Neural cell (in vitro differentiated cells): Measurements from ENCODE around the gene PLCB1. TPM values are rescaled to one million over a fixed set of nuclear protein-coding genes. Genes with fewer than 3 reads are reported as not detected.

ENCODE experiments used
- H2AFZ ChIP-seq: fragments of 200-600, 300-800 bp; sonication (generic), shearing (Covaris generic); 2 replicates; pipeline ENCODE4 v1.6.0; 2014; ENCODE audit warnings: low read depth, mild to moderate bottlenecking, antibody characterized with exemption, low read length, moderate library complexity
- H3F3A ChIP-seq: fragments of 200-600 bp; shearing (Covaris generic); 2 replicates; pipeline ENCODE4 v1.6.1; 2016; ENCODE audit warnings: mild to moderate bottlenecking, moderate library complexity, mixed read lengths, antibody characterized with exemption, low read length; ENCODE audit not compliant: insufficient read depth, poor library complexity, severe bottlenecking
- H3K27ac ChIP-seq: fragments of 200-600, 300-800 bp; sonication (generic), shearing (Covaris generic); 2 replicates; pipeline ENCODE4 v1.5.1; 2014; ENCODE audit warnings: mild to moderate bottlenecking, low read length, moderate library complexity
- H3K27me3 ChIP-seq: fragments of 300-800, 200-600 bp; sonication (generic), shearing (Covaris generic); 2 replicates; pipeline ENCODE4 v1.6.0; 2014; ENCODE audit warnings: mild to moderate bottlenecking, low read depth, low read length, moderate library complexity; ENCODE audit not compliant: insufficient read depth
- H3K36me3 ChIP-seq: fragments of 300-800, 200-600 bp; sonication (generic), shearing (Covaris generic); 2 replicates; pipeline ENCODE4 v1.5.1; 2014; ENCODE audit warnings: mild to moderate bottlenecking, antibody characterized with exemption, low read length, moderate library complexity; ENCODE audit not compliant: insufficient read depth
- H3K4me2 ChIP-seq: fragments of 300-800, 200-600 bp; sonication (generic), shearing (Covaris generic); 2 replicates; pipeline ENCODE4 v1.6.0; 2014; ENCODE audit warnings: mild to moderate bottlenecking, low read length
- H3K4me3 ChIP-seq: fragments of 300-800, 200-600 bp; sonication (generic), shearing (Covaris generic); 2 replicates; pipeline ENCODE4 v1.5.1; 2014; ENCODE audit warnings: mild to moderate bottlenecking, low read length, moderate library complexity
- H3K79me2 ChIP-seq: fragments of 200-600 bp; shearing (Covaris generic); replicated peaks from 2 replicates; pipeline ENCODE4 v1.6.0; 2014; ENCODE audit warnings: mild to moderate bottlenecking, low read length, moderate library complexity; ENCODE audit not compliant: insufficient read depth
- H3K9ac ChIP-seq: fragments of 300-800, 200-600 bp; sonication (generic), shearing (Covaris generic); 2 replicates; pipeline ENCODE4 v1.6.1; 2016; ENCODE audit warnings: mild to moderate bottlenecking, low read length, mixed read lengths
- H3K9me2 ChIP-seq: fragments of 200-600 bp; shearing (Covaris generic); 2 replicates; pipeline ENCODE4 v1.6.1; 2016; ENCODE audit warnings: mild to moderate bottlenecking, low read length, mixed read lengths; ENCODE audit not compliant: insufficient read depth
- H3K9me3 ChIP-seq: fragments of 200-600, 300-800 bp; sonication (generic), shearing (Covaris generic); 2 replicates; pipeline ENCODE4 v1.6.1; 2016; ENCODE audit warnings: mild to moderate bottlenecking, mixed run types, low read length, moderate library complexity, mixed read lengths
- H4K20me1 ChIP-seq: fragments of 200-600 bp; shearing (Covaris generic); 2 replicates; pipeline ENCODE4 v1.6.1; 2016; ENCODE audit warnings: mild to moderate bottlenecking, mixed run types; ENCODE audit not compliant: insufficient read depth
- EP300 ChIP-seq: fragments of 450-650 bp; conservative IDR thresholded peaks from 2 replicates; pipeline ENCODE4 v1.6.1; 2014; ENCODE audit warnings: antibody characterized with exemption, mild to moderate bottlenecking, moderate library complexity; ENCODE audit not compliant: poor library complexity, severe bottlenecking
- EZH2 ChIP-seq: fragments of 200-600, 300-800 bp; shearing (Covaris generic), sonication (generic); IDR thresholded peaks from 2 replicates; pipeline ENCODE4 v1.6.1; 2014; ENCODE audit warnings: antibody characterized with exemption, low read length, borderline replicate concordance, mild to moderate bottlenecking; ENCODE audit not compliant: insufficient read depth, poor library complexity, severe bottlenecking
- MXI1 ChIP-seq: fragments of 450-650 bp; conservative IDR thresholded peaks from 2 replicates; pipeline ENCODE4 v1.6.1; 2014; ENCODE audit warnings: antibody characterized with exemption, mild to moderate bottlenecking; ENCODE audit not compliant: poor library complexity, severe bottlenecking
- POLR2AphosphoS5 ChIP-seq: IDR thresholded peaks from 2 replicates; pipeline ENCODE4 v1.6.1; 2012
- RAD21 ChIP-seq: fragments of 450-650 bp; conservative IDR thresholded peaks from 2 replicates; pipeline ENCODE4 v1.6.1; 2014; ENCODE audit warnings: antibody characterized with exemption, mild to moderate bottlenecking, moderate library complexity
- SMC3 ChIP-seq: fragments of 450-650 bp; conservative IDR thresholded peaks from 2 replicates; pipeline ENCODE4 v1.6.1; 2014; ENCODE audit warnings: antibody characterized with exemption, mild to moderate bottlenecking, moderate library complexity; ENCODE audit not compliant: poor library complexity
- TAF1 ChIP-seq: IDR thresholded peaks from 2 replicates; pipeline ENCODE4 v1.6.1; 2012; ENCODE audit warnings: low read depth
- polyA plus RNA-seq: library from polyadenylated mRNA; depleted of rRNA; stranded (reverse); fragments of >200 nt; gene quantifications from 2 replicates; pipeline ENCODE4 v1.2.3, GENCODE V29; 2014
- TF ChIP-seq, protein P1 (sequence below): fragments of 450-650 bp; IDR thresholded peaks from 2 replicates; pipeline ENCODE4 v1.5.1; 2014; ENCODE audit warnings: antibody characterized with exemption, mild to moderate bottlenecking, moderate library complexity; ENCODE audit not compliant: poor library complexity, severe bottlenecking
- TF ChIP-seq, protein P2 (sequence below): IDR thresholded peaks from 2 replicates; pipeline ENCODE4 v1.6.1; 2012; ENCODE audit warnings: borderline replicate concordance

PLCB1 gene
- polyA plus RNA-seq, 1 donor from 2014 or later: 11.4 TPM

DNA sequence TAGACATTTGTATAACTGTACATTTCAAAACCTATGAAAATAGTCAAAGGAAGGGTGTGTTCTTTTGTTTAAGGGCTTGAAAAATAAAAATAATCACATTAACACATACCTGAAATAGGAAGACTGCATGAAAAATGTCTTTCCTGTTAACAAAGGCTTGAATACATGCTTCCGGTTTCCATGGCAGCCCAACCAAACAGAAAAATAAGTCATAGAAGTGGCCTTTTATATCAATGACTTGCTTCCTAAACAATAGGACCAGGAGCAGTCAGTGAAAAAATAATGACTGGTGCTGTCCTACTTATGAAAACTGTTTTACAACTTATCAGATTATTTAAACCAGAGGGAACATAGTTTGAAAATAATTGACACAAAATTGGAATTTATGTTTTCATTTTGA is 524.3 kb downstream of the PLCB1 start:
- Histone ChIP-seq H3K27me3 (no peaks in the 10 kb centered on the region), H3K27ac (no peak overlapping the region), H4K20me1 (no peaks in the 10 kb centered on the region), H3K79me2 (no peaks in the 10 kb centered on the region), H3K9me2 (no peaks in the 10 kb centered on the region), H3K4me3 (no peak overlapping the region), H3K4me2 (no peak overlapping the region), H3K9ac (no peak overlapping the region), H3K36me3 (no peaks in the 10 kb centered on the region), H3K9me3 (no peaks in the 10 kb centered on the region), H3F3A (no peaks in the 10 kb centered on the region), H2AFZ (no peak overlapping the region)
- no peak for TF ChIP-seq POLR2AphosphoS5
- no peak for TF ChIP-seq EP300
- TF ChIP-seq RAD21: no peak
- TF ChIP-seq, protein P1, sequence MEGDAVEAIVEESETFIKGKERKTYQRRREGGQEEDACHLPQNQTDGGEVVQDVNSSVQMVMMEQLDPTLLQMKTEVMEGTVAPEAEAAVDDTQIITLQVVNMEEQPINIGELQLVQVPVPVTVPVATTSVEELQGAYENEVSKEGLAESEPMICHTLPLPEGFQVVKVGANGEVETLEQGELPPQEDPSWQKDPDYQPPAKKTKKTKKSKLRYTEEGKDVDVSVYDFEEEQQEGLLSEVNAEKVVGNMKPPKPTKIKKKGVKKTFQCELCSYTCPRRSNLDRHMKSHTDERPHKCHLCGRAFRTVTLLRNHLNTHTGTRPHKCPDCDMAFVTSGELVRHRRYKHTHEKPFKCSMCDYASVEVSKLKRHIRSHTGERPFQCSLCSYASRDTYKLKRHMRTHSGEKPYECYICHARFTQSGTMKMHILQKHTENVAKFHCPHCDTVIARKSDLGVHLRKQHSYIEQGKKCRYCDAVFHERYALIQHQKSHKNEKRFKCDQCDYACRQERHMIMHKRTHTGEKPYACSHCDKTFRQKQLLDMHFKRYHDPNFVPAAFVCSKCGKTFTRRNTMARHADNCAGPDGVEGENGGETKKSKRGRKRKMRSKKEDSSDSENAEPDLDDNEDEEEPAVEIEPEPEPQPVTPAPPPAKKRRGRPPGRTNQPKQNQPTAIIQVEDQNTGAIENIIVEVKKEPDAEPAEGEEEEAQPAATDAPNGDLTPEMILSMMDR: no peak
- no peak for TF ChIP-seq SMC3

DNA sequence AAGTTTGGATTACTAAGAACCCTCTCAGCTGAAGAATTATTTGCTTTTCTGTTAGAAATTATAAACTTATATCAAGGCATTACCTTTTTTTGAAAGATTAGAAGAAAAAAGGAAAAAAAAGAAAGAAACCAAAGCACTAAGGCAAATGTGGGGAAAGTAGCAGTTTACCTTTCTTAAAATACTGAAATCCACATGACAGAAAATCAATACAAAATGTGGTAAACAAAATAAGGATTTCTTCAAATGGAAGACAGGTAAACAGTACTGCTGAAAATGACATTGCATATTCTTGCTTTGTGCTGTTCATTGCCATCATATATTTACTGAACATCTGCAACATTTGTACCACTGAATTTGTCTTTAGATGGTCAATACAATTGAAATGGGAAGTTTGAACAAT is 525.6 kb downstream of the PLCB1 start:
- Histone ChIP-seq H2AFZ (no peak overlapping the region), H3K36me3 (no peaks in the 10 kb centered on the region), H3K9me3 (no peaks in the 10 kb centered on the region), H4K20me1 (no peaks in the 10 kb centered on the region), H3K27ac (no peak overlapping the region), H3K27me3 (no peaks in the 10 kb centered on the region), H3F3A (no peaks in the 10 kb centered on the region), H3K79me2 (no peaks in the 10 kb centered on the region), H3K9me2 (no peaks in the 10 kb centered on the region), H3K9ac (no peak overlapping the region), H3K4me2 (no peak overlapping the region), H3K4me3 (no peak overlapping the region)
- TF ChIP-seq MXI1: no peak
- no peak for TF ChIP-seq TAF1
- no peak for TF ChIP-seq SMC3
- TF ChIP-seq, protein P2, sequence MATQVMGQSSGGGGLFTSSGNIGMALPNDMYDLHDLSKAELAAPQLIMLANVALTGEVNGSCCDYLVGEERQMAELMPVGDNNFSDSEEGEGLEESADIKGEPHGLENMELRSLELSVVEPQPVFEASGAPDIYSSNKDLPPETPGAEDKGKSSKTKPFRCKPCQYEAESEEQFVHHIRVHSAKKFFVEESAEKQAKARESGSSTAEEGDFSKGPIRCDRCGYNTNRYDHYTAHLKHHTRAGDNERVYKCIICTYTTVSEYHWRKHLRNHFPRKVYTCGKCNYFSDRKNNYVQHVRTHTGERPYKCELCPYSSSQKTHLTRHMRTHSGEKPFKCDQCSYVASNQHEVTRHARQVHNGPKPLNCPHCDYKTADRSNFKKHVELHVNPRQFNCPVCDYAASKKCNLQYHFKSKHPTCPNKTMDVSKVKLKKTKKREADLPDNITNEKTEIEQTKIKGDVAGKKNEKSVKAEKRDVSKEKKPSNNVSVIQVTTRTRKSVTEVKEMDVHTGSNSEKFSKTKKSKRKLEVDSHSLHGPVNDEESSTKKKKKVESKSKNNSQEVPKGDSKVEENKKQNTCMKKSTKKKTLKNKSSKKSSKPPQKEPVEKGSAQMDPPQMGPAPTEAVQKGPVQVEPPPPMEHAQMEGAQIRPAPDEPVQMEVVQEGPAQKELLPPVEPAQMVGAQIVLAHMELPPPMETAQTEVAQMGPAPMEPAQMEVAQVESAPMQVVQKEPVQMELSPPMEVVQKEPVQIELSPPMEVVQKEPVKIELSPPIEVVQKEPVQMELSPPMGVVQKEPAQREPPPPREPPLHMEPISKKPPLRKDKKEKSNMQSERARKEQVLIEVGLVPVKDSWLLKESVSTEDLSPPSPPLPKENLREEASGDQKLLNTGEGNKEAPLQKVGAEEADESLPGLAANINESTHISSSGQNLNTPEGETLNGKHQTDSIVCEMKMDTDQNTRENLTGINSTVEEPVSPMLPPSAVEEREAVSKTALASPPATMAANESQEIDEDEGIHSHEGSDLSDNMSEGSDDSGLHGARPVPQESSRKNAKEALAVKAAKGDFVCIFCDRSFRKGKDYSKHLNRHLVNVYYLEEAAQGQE: no peak
- TF ChIP-seq POLR2AphosphoS5: no peak
- TF ChIP-seq, protein P1: no peak
- TF ChIP-seq RAD21: no peak
- TF ChIP-seq EP300: no peak
- TF ChIP-seq EZH2: no peak
